GM19467 (cell line): Measurements from ENCODE around the gene SV2C.

Experiments used
- ATAC-seq: cut with Tn5 transposase; IDR thresholded peaks from one replicate; pipeline ENCODE4 v1.9.1; 2021; ENCODE audit warnings: mild to moderate bottlenecking, moderate library complexity; ENCODE audit not compliant: unreplicated experiment

SV2C gene

GRCh38 chr5:76099756-76100155 lies 16.6 kb downstream of the SV2C start:
- no peak for ATAC-seq

DNA sequence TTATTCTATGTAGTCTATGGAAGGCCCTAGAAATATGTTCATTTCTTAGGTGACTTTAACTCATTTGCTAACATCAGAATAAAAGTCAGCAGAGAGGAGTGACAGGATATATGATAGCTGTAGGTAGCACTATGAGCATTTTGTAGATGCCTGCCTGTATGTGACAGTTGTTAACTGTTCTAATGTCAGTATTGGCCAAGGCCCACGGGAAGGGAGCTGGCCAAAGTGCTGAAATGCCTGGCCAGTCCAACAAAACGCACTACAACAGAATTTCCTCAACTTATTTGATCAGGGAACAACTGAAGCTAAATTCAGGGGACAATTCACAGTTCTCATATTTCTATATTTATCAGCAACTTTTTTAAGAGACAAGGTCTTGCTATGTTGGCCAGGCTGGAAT lies 20.8 kb downstream of the SV2C start:
- ATAC-seq = no peak

DNA sequence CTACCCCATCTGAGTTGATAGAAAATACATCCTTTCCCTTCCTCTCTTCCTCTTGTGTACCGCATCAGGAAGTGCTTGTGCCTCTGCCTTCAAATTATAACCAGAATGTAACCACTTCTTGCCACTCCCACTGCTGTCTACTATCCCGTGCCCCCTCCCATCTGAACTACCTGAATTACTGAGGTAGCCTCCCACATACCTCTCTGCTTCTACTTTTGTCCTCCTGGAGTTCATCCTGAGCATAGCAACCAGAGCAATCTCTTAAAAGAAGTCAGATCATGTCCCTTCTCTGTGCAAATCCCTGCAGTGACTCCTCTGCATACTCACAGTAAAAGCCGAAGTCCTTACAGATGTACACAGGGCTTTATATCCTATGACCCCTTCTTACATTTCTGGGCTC lies 23.0 kb downstream of the SV2C start:
- no peak for ATAC-seq

DNA sequence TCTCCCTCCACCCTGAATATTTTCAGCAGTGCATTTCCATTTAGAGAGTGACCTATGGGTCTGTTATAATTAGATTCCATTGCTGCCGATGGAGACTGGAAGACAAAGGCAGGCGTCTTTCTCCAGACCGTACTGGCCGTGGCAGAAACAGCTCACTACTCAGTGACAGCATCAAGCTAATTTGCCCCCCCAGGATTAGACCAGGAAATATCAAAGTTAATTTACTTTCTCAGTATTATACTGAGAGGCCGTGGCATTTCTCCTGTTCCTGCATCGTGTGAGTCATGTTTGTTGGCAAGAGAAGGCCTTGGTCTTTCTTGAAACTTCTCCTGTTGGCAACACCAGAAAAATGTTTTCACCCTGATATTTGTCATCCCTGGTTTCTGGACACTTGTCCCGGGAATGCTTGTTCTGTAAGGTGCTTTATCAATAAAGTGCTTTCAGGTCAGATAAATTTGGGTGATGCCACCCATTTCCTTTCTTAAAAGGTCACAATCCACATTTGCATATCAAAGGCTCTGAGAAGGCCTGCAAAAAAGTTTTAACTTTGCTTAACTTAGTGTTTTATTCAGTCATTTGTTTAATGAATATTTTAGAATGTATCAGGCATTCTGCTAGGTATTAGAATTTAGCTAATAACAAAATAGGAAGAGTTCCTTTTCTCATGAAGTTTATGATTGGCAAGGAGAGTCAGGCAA lies 28.4 kb downstream of the SV2C start:
- no peak for ATAC-seq

GRCh38 chr5:76113103-76113502 lies 29.9 kb downstream of the SV2C start:
- no peak for ATAC-seq

DNA sequence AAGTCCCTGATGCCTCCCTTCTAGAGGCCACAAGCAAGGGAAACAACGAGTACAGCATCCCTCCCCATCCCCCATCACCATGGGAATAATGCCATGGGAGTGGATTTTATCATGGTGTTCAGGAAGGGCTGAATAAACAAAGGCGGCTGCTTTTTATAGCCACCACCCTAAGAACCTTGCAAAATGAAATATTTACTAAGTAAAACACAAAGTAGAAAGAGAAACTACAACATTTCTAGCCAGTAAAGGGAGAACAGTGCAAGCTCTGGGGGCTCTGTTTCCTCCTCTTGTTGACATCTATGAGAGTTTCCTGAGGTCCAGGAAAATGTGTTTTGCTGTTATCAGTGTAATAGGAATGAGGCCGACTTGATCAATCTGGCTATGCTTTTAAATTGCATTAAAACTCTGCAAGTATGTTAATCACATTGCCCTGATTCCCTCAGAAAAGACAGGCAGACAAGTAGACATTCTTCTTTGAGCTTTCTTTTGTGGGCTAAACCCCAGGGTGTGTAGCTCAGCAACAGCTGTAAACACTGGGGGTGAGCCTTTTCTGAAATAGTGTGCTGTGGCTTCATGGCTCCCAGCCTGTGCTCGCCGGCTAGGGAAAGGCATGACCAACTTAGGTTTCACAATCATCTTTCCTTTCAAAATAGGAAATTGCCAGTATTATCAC lies 31.1 kb downstream of the SV2C start:
- ATAC-seq = no peak

DNA sequence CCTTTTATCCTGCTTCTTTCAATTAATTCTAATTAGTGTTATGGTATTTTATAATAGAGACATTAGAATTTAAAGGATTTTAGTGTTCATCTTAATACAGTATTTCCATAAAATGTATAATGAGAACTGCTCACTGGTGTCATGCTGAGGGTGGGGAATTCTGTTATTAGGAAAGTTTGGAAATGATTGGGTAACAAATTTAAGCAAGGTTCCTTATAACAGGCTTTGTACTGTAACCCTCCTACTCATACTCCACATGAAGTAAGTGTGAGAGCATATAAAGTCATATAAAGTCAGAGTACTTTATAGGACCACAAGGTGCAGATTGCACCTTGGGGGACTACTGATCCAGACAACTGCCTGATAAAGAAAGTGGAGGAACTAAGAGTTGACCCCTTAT lies 42.2 kb downstream of the SV2C start:
- ATAC-seq = no peak

DNA sequence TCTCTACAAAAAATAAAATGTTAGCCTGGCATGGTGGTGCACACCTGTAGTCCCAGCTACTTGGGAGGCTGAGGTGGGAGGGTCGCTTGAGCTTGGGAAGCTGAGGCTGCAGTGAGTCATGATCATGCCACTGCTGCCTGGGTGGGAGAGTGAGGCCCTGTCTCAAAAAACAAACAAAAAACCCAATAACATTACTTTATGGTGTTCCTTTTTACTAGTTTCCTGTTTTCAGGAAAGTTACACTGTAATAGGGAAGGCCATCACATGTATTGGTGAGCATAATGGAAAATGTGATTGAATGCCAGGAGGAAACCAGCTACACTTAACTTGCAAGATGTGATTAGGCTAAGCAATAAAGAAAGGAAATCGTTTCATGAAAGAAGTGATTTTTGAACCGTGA lies 42.7 kb downstream of the SV2C start:
- ATAC-seq = no peak

DNA sequence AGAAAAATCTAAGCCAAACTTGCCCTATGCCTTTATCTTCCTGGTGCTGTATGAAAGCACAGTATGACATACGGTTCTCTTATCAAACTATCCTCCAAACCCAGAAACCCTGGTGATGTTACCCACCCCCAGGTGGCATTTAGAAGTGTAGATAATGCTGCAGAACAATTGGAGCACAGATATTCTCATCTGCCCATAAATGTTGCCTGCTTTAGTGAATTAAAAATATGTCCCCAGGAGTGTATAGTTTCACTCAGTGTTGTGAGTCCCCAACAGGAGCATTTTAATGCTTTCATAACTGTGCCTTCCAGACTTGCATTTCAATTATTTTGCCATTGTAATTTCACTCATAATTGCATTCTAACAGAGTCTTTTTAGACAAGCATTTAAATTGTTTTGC lies 50.8 kb downstream of the SV2C start:
- ATAC-seq = no peak

GRCh38 chr5:76134646-76135045 lies 51.5 kb downstream of the SV2C start:
- no peak for ATAC-seq

DNA sequence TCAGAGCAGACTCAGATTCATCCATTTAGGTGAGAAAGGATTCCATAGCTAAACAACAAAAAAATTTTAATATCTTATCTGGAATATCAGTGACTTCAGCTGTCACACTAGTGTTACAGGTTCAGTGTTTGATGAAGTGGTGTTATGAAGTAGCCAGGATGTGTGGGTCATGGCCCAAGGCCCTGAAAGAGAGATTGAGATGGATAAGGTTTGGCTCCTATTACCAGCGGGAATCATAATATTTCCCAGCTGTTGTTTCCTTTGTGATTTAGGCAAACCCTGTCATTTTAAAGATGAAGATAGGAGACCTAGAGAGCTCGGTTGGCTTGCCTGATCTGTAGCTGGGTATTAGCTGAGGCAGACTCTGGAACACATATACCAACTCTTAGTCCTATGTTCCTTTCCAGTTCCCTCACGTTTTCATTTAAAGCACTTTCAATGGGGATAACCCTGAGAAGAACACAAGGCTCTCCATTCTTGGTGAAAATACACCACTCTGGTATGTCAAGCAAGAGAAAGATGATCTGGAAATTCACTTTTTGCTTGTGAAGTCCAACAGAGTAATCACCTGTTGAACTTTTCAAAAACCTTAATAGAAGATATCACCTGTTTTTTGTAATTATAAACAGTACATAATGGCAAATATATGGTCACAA lies 54.8 kb downstream of the SV2C start:
- no peak for ATAC-seq

DNA sequence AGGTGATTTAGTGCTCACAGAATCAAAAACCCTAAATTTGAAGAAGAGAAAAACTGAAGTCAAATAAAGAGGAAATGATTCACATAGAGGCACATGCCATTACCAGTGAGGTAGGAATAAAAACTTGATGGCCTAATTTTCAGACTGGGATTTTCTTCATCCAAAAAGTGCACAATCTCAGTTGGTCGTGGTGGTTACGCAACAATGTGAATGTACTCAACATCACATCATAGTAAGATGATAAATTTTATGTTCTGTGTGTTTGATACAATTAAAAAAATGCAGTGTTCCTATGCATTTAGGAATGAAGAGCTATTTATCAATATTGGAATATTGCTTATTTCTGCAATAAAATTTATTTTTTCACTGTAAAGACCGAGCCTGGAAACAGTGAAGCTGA lies 60.7 kb downstream of the SV2C start:
- no peak for ATAC-seq

- ATAC-seq = no peak
These were observed 61.5 kb downstream of the SV2C start for GRCh38 chr5:76144513-76145274.

- ATAC-seq = no peak
These were observed 62.8 kb downstream of the SV2C start for GRCh38 chr5:76145945-76146344.

GRCh38 chr5:76149636-76150035 lies 66.5 kb downstream of the SV2C start:
- ATAC-seq = no peak

DNA sequence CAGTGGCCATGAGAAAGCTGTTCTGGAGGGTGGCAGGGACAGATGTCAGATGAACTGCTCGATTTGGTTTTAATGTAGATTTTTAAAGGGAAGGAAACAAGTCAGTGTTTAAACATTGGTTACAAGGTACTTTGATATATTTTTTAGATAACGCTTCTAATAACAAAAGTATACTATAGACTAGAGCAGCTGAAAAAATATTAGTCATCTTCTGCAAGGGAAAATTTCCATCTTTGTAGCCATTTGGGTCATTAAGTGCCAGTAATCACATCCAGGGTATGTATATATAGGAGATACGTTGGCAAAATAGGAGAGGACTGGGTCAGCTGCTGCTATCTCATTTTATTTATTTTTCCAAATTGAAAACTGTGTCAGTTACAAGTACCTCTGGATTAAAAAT lies 69.0 kb downstream of the SV2C start:
- ATAC-seq = no peak

- no peak for ATAC-seq
These were observed 69.5 kb downstream of the SV2C start for GRCh38 chr5:76152700-76153099.

DNA sequence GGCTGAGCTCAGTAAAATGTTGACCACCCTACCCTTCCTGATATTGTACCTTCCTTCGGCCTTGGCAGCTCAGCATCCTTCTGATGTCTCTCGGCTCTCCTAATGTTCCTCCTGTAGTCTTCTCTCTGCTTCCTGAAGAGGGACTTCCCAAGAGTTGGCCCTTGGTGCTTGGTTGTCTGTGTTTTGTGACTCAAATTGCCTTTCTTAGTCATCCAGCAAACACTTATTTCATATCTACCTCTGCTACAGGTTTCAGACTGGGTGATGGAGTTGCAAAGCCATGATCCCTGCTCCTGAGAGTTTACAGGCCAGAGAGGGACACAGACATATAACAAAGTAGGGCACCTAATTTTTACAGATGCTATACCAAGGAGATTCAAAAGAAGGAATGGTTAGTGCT lies 70.1 kb downstream of the SV2C start:
- ATAC-seq = no peak

DNA sequence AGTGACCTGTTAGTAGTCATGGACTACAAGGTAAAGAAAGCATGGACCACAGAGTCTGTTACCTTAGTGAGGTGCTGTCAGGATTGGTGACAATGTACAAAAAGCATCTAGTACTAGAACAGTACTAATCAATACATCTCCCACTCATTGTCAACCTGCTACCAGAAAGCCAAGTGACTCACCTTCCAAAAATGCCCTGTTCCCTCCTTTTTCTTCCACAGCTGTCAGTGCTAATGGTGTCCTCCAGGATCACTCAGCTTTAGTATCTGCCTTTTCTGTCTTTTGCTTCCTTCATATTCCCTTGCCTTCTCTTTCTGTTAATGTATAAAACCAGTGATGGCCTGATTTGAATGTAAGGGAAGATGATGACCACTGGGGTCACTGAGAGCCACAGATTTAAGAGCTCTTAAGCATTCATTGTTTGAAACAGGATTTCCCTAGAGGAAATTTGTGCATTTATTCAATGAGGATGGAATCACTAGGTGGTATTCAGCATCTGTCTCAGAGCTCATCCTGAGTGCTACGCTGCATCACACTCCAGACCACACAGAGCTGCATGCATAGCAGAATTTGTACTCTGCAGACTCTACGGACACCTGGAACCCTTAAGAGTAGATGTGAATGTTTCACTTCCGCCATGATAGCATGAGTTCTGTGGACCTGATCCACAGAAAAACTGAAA lies 71.0 kb downstream of the SV2C start:
- ATAC-seq = no peak

DNA sequence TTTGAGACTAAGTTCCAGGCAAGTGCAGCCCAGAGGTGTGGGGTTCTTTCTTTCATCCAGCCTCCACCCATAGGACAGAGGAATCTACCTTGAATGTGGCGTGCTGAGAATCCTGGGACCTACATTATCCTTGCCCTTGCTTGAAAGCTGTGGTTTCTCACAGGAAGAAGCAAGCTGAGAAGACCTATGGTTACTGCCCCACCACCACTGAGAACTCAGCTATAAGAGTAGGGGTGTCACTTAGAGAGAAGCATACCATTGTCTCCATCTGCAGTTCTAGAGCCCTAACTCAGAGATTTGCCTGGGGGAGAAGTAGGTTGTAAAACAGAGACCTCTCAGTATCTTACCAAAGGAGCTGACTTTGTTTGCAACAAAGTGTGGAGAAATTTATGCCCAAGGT lies 72.4 kb downstream of the SV2C start:
- ATAC-seq = no peak

GRCh38 chr5:76162335-76162734 lies 79.2 kb downstream of the SV2C start:
- no peak for ATAC-seq
